Spleen (tissue), 7 donors: ENCODE data around the gene MALT1.

Experiments
- CTCF ChIP-seq, 11 experiments: fragments of 200-600 bp in 7 of 11; fragments of 450-650 bp in 4 of 11; sonication (generic) in 4 of 11; IDR thresholded peaks in 8 of 11; conservative IDR thresholded peaks in 3 of 11; 1 replicate in 7 of 11; 2 replicates in 4 of 11; pipeline versions ENCODE4 v1.4.0 to v1.8.0; 2016 to 2021; ENCODE audit warnings: antibody characterized with exemption in 11 of 11, inconsistent platforms in 4 of 11, mild to moderate bottlenecking in 1 of 11
- POLR2A ChIP-seq, 3 donors: fragments of 450-650 bp; IDR thresholded peaks; one replicate each; pipeline ENCODE4 v1.5.1; 2017; ENCODE audit warnings: antibody characterized with exemption in 3 of 3, mild to moderate bottlenecking in 1 of 3
- POLR2AphosphoS5 ChIP-seq, 3 donors: sonication (generic); formaldehyde crosslinking; IDR thresholded peaks; one replicate each; pipeline ENCODE4 v1.5.1; 2017; ENCODE audit warnings: antibody characterized with exemption in 3 of 3
- donor health status: DM: no; HTN: no; CAD: no; lungs with moderate emphysema.
- donor health status: DM: no; HTN: no; CAD: no.
- donor health status: DM: no; HTN: no; CAD: no.

- TF ChIP-seq CTCF (IDR thresholded peaks at IDR 0.05 in 8 of 11, conservative IDR thresholded peaks at IDR 0.05 in 3 of 11) (no peak), POLR2A (IDR thresholded peaks at IDR 0.05) (no peak), POLR2AphosphoS5 (IDR thresholded peaks at IDR 0.05) (no peak)
Measured at GRCh38 chr18:58653814-58654509, 17.3 kb upstream of the MALT1 start.
